Measurements from ENCODE around the gene GALNT4.

Gene GALNT4

DNA sequence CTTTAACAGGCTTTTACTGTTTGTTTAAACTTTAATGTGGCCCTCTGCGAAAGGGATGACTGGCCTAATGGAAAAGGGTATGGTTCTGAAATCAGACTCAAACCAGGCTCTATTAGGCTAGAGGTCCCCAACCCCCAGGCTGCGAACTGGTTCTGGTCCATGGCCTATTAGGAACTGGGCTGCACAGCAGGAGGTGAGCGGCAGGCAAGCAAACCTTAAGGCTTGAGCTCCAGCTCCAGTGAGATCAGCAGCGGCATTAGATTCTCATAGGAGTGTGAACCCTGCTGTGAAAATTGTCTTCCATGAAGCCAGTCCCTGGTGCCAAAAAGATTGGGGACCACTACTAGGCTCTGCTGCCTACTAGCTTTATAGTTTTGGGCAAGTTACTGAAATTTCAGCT, 11.1 kb downstream of the GALNT4 start:
- Histone ChIP-seq H3K27ac (ENCODE audit: low read depth, low read length) (no peak overlapping the region), H3K9ac (ENCODE audit: low read depth, low read length) (no peak overlapping the region), H3K36me3 (ENCODE audit: control insufficient read depth, insufficient read depth, low read length) (no peaks in the 10 kb centered on the region), H3K27me3 (ENCODE audit: control insufficient read depth, insufficient read depth, low read length) (no peaks in the 10 kb centered on the region), H3K4me1 (ENCODE audit: control insufficient read depth, insufficient read depth, low read length) (peaks cover 11% of the 10 kb centered on the region), H3K4me3 (ENCODE audit: low read depth, low read length) (no peak overlapping the region), H3K9me3 (ENCODE audit: control insufficient read depth, insufficient read depth, low read length) (no peaks in the 10 kb centered on the region)

DNA sequence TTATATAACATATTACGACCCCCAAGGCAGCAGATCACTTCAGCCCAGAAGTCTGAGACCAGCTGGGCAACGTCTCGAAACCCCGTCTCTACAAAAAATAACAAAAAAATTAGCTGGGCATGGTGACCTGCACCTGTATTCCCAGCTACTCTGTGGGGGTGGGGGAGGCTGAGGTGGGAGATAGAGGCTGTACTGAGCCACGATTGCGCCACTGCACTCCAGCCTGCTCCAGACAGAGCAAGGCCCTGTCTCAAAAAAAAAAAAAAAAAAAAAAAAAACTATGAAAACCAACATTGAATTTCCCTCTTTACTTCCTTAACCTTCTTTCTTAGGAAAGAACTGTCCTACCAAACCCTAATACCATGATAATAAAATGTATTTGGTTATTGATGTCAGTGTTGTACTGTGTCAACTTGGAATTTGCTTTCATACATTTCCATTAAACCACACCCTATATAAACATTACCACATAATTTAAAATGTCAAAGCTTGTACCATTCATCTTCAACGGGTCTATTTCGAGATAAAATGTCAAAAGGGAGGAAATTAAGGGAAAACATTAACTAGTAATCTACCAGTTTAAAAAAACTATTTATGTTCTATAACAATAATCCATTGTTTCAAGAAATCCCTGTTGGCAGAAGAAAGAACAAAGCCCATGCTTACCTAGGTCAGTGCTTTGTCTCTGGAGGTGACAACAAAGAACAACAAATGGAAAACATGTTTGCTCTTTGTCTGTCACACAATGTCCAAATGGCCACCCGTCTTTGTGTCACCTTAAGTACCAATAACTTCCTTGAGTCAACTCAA, 17.4 kb downstream of the GALNT4 start:
- no peaks in the 10 kb centered on the region for H3K27me3 ChIP-seq (ENCODE audit: control insufficient read depth, insufficient read depth, low read length)
- no peaks in the 10 kb centered on the region; the same call in 1 of the 2 replicates for H3K4me1 ChIP-seq (ENCODE audit: control insufficient read depth, insufficient read depth, low read length)
- peak overlapping the region; percentile 12 for H3K27ac ChIP-seq (ENCODE audit: low read depth, low read length)
- no peak overlapping the region for H3K9ac ChIP-seq (ENCODE audit: low read depth, low read length)
- no peaks in the 10 kb centered on the region for H3K36me3 ChIP-seq (ENCODE audit: control insufficient read depth, insufficient read depth, low read length)
- H3K4me3 ChIP-seq (ENCODE audit: low read depth, low read length) = no peak overlapping the region
- no peaks in the 10 kb centered on the region for H3K9me3 ChIP-seq (ENCODE audit: control insufficient read depth, insufficient read depth, low read length)

DNA sequence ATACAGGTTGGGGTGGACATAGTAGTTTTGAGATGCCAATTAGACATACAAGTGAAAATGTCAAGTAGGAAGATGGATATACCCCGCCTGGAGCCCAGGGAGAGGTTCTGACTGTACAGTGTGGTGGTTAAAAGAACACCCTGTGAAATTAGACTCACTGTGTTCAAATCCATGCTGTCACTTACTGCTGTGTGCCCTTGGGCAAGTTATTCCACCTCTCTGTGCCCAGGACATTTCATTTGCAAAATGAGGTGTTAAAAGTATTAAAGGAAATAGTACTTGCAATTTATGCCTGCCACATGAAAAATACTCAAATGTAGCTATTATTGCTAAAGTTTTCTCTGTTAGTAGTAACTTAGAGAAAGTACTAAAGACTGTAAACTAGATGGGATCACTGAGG, 18.5 kb downstream of the GALNT4 start:
- Histone ChIP-seq H3K9ac (ENCODE audit: low read depth, low read length) (no peak overlapping the region), H3K4me1 (ENCODE audit: control insufficient read depth, insufficient read depth, low read length) (no peaks in the 10 kb centered on the region; the same call in 1 of the 2 replicates), H3K27me3 (ENCODE audit: control insufficient read depth, insufficient read depth, low read length) (no peaks in the 10 kb centered on the region), H3K36me3 (ENCODE audit: control insufficient read depth, insufficient read depth, low read length) (no peaks in the 10 kb centered on the region), H3K4me3 (ENCODE audit: low read depth, low read length) (no peak overlapping the region), H3K9me3 (ENCODE audit: control insufficient read depth, insufficient read depth, low read length) (no peaks in the 10 kb centered on the region), H3K27ac (ENCODE audit: low read depth, low read length) (no peak overlapping the region)

DNA sequence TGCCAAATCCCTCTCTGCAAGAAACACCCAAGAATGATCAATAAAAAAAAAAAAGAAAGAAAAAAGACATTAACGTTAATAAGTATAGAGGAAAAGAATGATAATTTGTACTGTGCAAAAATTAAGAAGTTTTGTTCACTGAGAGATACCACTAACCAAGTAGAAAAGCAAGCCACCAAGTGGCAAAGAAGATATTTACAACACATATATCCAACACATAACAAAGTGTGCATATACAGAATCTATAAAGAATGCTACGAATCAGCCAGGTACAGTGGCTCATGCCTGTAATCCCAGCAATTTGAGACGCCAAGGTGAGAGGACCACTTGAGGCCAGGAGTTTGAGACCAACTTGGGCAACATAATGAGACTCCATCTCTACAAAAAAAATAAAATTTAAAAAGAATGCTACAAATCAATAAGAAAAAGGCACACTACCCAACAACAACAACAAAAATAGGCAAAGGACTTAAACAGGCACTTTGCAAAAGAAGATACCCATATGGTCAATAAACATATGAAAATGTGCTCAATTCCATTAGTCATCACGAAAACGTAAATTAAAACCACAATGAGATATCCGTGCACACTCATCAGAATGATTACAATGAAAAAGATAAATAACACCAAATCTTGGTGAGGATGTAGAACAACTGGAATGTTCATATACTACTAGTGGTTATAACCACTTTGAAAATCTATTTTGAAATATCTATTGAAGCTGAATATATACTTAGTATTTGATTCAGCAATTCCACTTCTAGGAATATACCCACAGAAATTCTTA, 19.8 kb downstream of the GALNT4 start:
- H3K27ac ChIP-seq (ENCODE audit: low read depth, low read length) = no peak overlapping the region
- H3K36me3 ChIP-seq (ENCODE audit: control insufficient read depth, insufficient read depth, low read length) = no peaks in the 10 kb centered on the region
- no peak overlapping the region for H3K4me3 ChIP-seq (ENCODE audit: low read depth, low read length)
- no peak overlapping the region for H3K9ac ChIP-seq (ENCODE audit: low read depth, low read length)
- H3K27me3 ChIP-seq (ENCODE audit: control insufficient read depth, insufficient read depth, low read length) = no peaks in the 10 kb centered on the region
- no peaks in the 10 kb centered on the region for H3K9me3 ChIP-seq (ENCODE audit: control insufficient read depth, insufficient read depth, low read length)
- H3K4me1 ChIP-seq (ENCODE audit: control insufficient read depth, insufficient read depth, low read length) = no peaks in the 10 kb centered on the region; the same call in 1 of the 2 replicates

DNA sequence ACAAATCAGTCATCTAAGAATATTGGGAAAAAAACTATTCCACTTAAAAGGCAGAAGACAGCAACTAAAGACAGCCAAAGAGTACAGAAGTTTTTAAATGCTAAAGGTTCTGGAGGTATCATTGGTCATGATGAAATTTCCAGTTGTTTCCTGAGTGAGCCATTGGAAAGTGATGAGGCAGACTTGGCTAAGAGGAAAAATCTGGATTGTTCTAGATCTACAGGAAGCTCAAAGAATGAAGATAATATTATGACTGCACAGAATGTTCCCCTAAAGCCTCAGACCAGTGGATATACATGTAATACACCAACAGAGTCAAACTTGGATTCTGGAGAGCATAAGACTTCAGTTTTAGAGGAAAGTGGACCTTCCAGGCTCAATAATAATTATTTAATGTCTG, 22.8 kb downstream of the GALNT4 start:
- no peaks in the 10 kb centered on the region for H3K36me3 ChIP-seq (ENCODE audit: control insufficient read depth, insufficient read depth, low read length)
- H3K9ac ChIP-seq (ENCODE audit: low read depth, low read length) = no peak overlapping the region

DNA sequence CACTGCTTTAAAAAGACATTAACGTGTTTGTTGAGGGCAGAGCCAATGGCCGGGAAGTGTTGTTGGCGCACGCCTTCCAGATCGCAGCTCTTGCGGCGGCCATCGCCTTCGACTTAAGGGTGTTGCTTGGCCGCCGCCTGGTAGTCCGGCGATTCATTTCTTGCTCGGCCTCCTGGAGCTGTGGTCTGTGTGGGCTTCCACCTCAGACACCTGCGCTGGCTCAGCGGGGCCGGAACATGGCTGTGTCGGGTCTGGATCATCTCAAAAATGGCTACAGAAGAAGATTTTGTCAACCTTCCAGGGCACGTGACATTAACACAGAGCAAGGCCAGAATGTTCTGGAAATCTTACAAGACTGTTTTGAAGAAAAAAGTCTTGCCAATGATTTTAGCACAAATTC, 24.7 kb downstream of the GALNT4 start:
- Histone ChIP-seq H3K27me3 (ENCODE audit: control insufficient read depth, insufficient read depth, low read length) (no peaks in the 10 kb centered on the region), H3K9ac (ENCODE audit: low read depth, low read length) (no peak overlapping the region), H3K27ac (ENCODE audit: low read depth, low read length) (no peak overlapping the region), H3K4me3 (ENCODE audit: low read depth, low read length) (no peak overlapping the region), H3K4me1 (ENCODE audit: control insufficient read depth, insufficient read depth, low read length) (peaks cover 9% of the 10 kb centered on the region; the same call in 1 of the 2 replicates), H3K36me3 (ENCODE audit: control insufficient read depth, insufficient read depth, low read length) (no peaks in the 10 kb centered on the region), H3K9me3 (ENCODE audit: control insufficient read depth, insufficient read depth, low read length) (no peaks in the 10 kb centered on the region)

More for the DNA sequence above, 22.8 kb downstream of the GALNT4 start:
- Histone ChIP-seq H3K4me1 (ENCODE audit: control insufficient read depth, insufficient read depth, low read length) (peaks cover 9% of the 10 kb centered on the region; the same call in 1 of the 2 replicates), H3K27me3 (ENCODE audit: control insufficient read depth, insufficient read depth, low read length) (no peaks in the 10 kb centered on the region), H3K27ac (ENCODE audit: low read depth, low read length) (no peak overlapping the region), H3K4me3 (ENCODE audit: low read depth, low read length) (no peak overlapping the region), H3K9me3 (ENCODE audit: control insufficient read depth, insufficient read depth, low read length) (no peaks in the 10 kb centered on the region)

DNA sequence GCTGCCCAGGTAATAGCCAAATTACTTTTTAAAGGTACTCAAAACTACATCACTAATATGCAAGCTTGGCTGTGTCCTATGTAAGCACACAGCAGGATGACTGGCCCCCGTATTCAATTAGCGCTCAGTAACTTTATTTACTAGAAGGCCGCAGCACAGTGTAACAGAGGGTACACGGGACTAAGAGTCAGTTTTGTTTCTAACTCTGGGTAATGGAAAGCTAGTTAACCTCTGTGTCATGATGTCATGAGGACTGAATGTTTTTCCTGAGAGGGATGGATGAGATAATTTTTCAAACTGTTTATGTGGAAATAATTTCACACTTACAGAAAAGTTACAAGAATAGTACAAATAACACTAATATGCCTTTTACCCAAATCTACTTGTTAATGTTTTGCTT, 27.1 kb downstream of the GALNT4 start:
- no peaks in the 10 kb centered on the region for H3K27me3 ChIP-seq (ENCODE audit: control insufficient read depth, insufficient read depth, low read length)
- H3K9me3 ChIP-seq (ENCODE audit: control insufficient read depth, insufficient read depth, low read length) = no peaks in the 10 kb centered on the region
- no peak overlapping the region for H3K27ac ChIP-seq (ENCODE audit: low read depth, low read length)
- peaks cover 9% of the 10 kb centered on the region; the same call in 1 of the 2 replicates for H3K4me1 ChIP-seq (ENCODE audit: control insufficient read depth, insufficient read depth, low read length)
- H3K4me3 ChIP-seq (ENCODE audit: low read depth, low read length) = no peak overlapping the region
- H3K36me3 ChIP-seq (ENCODE audit: control insufficient read depth, insufficient read depth, low read length) = no peaks in the 10 kb centered on the region
- no peak overlapping the region for H3K9ac ChIP-seq (ENCODE audit: low read depth, low read length)

DNA sequence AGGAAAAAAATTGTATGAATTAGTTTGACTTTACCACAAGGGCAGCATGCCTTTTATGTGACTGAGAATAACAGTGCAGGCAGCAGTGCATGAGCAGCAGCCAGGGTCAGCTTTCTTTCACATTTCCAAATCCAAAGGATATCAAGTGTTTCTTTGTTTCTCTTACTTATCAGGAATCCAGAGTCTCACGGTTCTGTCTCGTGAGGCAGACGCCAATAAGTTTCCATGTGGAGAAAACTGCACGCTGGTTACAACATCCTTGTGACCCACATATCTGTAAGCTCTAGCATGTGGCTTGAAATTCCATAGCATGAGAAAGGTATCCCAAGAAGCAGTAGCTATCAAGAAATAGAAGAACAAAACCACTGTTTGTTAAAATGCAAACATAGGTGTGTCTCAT, 27.6 kb downstream of the GALNT4 start:
- H3K9ac ChIP-seq (ENCODE audit: low read depth, low read length) = no peak overlapping the region
- H3K27me3 ChIP-seq (ENCODE audit: control insufficient read depth, insufficient read depth, low read length) = no peaks in the 10 kb centered on the region
- H3K27ac ChIP-seq (ENCODE audit: low read depth, low read length) = no peak overlapping the region
- no peaks in the 10 kb centered on the region for H3K9me3 ChIP-seq (ENCODE audit: control insufficient read depth, insufficient read depth, low read length)
- H3K4me3 ChIP-seq (ENCODE audit: low read depth, low read length) = no peak overlapping the region
- H3K36me3 ChIP-seq (ENCODE audit: control insufficient read depth, insufficient read depth, low read length) = no peaks in the 10 kb centered on the region
- H3K4me1 ChIP-seq (ENCODE audit: control insufficient read depth, insufficient read depth, low read length) = peaks cover 9% of the 10 kb centered on the region; the same call in 1 of the 2 replicates

DNA sequence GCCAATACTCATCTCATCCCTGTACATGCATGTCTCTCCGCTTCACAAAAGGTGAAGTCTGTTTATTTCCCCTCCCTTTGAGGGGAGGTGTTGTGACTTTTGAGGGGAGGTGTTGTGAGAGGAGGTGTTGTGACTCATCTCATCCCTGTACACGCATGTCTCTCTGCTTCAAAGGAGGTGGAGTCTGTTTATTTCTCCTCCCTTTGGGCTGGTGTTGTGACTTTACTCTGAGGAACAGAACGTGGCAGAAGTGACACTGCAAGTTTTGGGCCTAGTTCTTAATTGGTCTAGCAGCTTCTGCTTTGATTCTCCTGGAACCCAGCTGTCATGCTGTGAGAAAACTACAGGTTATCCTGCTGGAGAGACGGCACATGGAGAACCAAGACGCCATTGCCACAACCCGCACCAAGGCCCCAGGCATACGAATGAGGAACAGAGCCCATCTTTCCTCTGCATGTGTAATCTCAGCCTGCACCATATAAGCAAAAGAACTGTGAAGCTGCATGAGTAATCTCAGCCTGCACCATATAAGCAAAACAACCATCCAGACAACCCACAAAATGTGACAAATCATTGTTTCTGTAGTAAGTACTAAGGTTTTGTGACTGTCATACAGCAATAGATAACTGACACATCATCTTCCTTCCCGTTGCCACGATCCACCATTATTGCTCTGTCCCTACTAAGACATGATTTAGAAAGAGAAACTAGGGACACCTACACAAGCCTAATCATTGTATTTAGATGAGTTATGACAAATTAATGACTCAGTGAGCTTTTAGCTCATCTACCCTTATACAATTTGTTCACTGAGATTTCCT, 30.0 kb downstream of the GALNT4 start:
- Histone ChIP-seq H3K27me3 (ENCODE audit: control insufficient read depth, insufficient read depth, low read length) (no peaks in the 10 kb centered on the region), H3K4me1 (ENCODE audit: control insufficient read depth, insufficient read depth, low read length) (peaks cover 9% of the 10 kb centered on the region; the same call in 1 of the 2 replicates), H3K9me3 (ENCODE audit: control insufficient read depth, insufficient read depth, low read length) (no peaks in the 10 kb centered on the region), H3K9ac (ENCODE audit: low read depth, low read length) (no peak overlapping the region), H3K4me3 (ENCODE audit: low read depth, low read length) (no peak overlapping the region), H3K27ac (ENCODE audit: low read depth, low read length) (no peak overlapping the region), H3K36me3 (ENCODE audit: control insufficient read depth, insufficient read depth, low read length) (no peaks in the 10 kb centered on the region)

DNA sequence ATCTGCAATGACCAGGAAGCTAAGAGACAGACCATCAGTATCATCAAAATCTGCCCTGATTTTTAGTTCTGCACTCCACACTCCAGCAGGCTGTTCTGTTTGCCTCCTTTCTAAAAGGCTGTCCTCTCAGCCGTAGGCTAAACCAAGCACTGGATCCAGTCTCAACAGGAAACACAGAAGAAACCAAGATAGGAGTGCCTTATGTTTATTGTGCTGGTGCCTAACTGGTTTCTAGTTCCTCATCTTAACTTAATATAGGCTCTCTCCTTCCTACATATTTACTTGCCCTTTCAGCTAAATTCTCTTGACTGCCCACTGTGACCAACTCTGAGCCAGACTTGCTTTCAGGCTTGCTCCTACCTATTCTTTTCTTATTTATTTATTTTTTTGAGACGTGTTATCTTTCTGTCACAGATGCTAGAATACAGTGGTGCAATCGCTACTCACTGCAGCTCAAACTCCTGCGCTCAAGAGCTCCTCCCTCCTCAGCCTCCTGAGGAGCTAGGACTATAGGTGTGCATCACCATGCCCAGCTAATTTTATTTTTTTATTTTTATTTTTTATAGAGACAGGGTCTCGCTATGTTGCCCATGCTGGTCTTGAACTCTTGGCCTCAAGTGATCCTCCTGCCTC, 30.8 kb downstream of the GALNT4 start:
- Histone ChIP-seq H3K4me3 (ENCODE audit: low read depth, low read length) (no peak overlapping the region), H3K36me3 (ENCODE audit: control insufficient read depth, insufficient read depth, low read length) (0 out of 2 replicates have a peak, but pooled peaks cover 2% of the 10 kb centered on the region), H3K9me3 (ENCODE audit: control insufficient read depth, insufficient read depth, low read length) (no peaks in the 10 kb centered on the region), H3K4me1 (ENCODE audit: control insufficient read depth, insufficient read depth, low read length) (peaks cover 9% of the 10 kb centered on the region; the same call in 1 of the 2 replicates), H3K27me3 (ENCODE audit: control insufficient read depth, insufficient read depth, low read length) (no peaks in the 10 kb centered on the region), H3K9ac (ENCODE audit: low read depth, low read length) (no peak overlapping the region), H3K27ac (ENCODE audit: low read depth, low read length) (no peak overlapping the region)
